ENCODE results near the gene CAMTA1. TPM values are rescaled to one million over a fixed set of nuclear protein-coding genes. Genes with fewer than 3 reads are reported as not detected.

CAMTA1 gene
- total and polyA plus RNA-seq, 9 of the 15 experiments (the other 6 are each of a cell fraction or from before 2014, with no cell fraction given), result 43.9 to 161 (median 65.9) TPM

GRCh38 chr1:6886523-6886922, 101.3 kb downstream of the CAMTA1 start:
- no peaks in the 10 kb centered on the region for H3K9me1 ChIP-seq (ENCODE audit: control insufficient read depth, insufficient read depth, low read length)
- H3K4me3 ChIP-seq, result no peak overlapping the region
- TF ChIP-seq STAT5A (IDR thresholded peaks at IDR 0.05; ENCODE audit: borderline replicate concordance, low read length) (no peak), STAT5B (CRISPR knock-in tag; IDR thresholded peaks at IDR 0.05) (no peak), KLF13 (tag; IDR thresholded peaks at IDR 0.05; ENCODE audit: borderline replicate concordance, low read depth) (no peak), ZNF507 (tag; conservative IDR thresholded peaks at IDR 0.05) (no peak)
- FAIRE-seq (no peak), DNase-seq (ENCODE audit: extremely low read depth in 1 of 4, low spot score in 3 of 4) (no peak), ATAC-seq (no peak)
- no peak overlapping the region for H3K4me2 ChIP-seq (ENCODE audit: insufficient read depth, low read length)
- BruUV-seq (replicated peaks), result no TSS peak
- ChIA-PET POLR2A (interaction anchor here (0.7 to 1.2 kb wide), 3 partner anchors 9 to 16 kb away, joined by 3 to 4 read pairs (median 4); no protein-coding TSS in a partner anchor), CTCF (ENCODE audit: low intra/inter-chr PET ratio) (no interaction called here)
- no peaks in the 10 kb centered on the region for H4K20me1 ChIP-seq (replicated peaks; ENCODE audit: control insufficient read depth, insufficient read depth, low read length)
- in situ Hi-C loops (cut with MboI), result no loop called here
- H3K4me1 ChIP-seq (replicated peaks in 1 of 2; ENCODE audit: control insufficient read depth in 2 of 2, insufficient read depth in 2 of 2, low read length in 2 of 2), result no peaks in the 10 kb centered on the region
- no peak overlapping the region for H3K27ac ChIP-seq (ENCODE audit: extremely low read depth, low read depth, low read length)
- 56% methylated on average over 2 of the region's 2 CpGs for WGBS (ENCODE audit: insufficient coverage, low coverage, missing lambda C conversion rate)
- H3K9ac ChIP-seq (ENCODE audit: insufficient read depth in 1 of 2, low read depth in 2 of 2, low read length in 2 of 2), result no peak overlapping the region
- intact Hi-C loops (cut with micrococcal nuclease), result no loop called here
- H3K9me3 ChIP-seq (replicated peaks; ENCODE audit: control insufficient read depth, insufficient read depth, low read depth, low read length), result no peaks in the 10 kb centered on the region
- H3K36me3 ChIP-seq (ENCODE audit: control insufficient read depth, insufficient read depth, low read length), result no peaks in the 10 kb centered on the region
- no peaks in the 10 kb centered on the region for H3K79me2 ChIP-seq (ENCODE audit: control insufficient read depth, insufficient read depth, low read length)
- H3K27me3 ChIP-seq (ENCODE audit: control insufficient read depth in 2 of 2, insufficient read depth in 2 of 2, low read length in 2 of 2), result no peaks in the 10 kb centered on the region
- H2AFZ ChIP-seq (ENCODE audit: low read depth, low read length), result no peak overlapping the region

- Histone ChIP-seq H3K79me2 (ENCODE audit: control insufficient read depth, insufficient read depth, low read length) (no peaks in the 10 kb centered on the region), H3K4me3 (no peak overlapping the region), H3K36me3 (ENCODE audit: control insufficient read depth, insufficient read depth, low read length) (no peaks in the 10 kb centered on the region), H4K20me1 (replicated peaks; ENCODE audit: control insufficient read depth, insufficient read depth, low read length) (no peaks in the 10 kb centered on the region; the same call in 1 of the 2 replicates), H3K4me1 (replicated peaks in 1 of 2; ENCODE audit: control insufficient read depth in 2 of 2, insufficient read depth in 2 of 2, low read length in 2 of 2) (no peaks in the 10 kb centered on the region), H3K9me1 (ENCODE audit: control insufficient read depth, insufficient read depth, low read length) (no peaks in the 10 kb centered on the region), H3K9me3 (replicated peaks; ENCODE audit: control insufficient read depth, insufficient read depth, low read depth, low read length) (no peaks in the 10 kb centered on the region), H2AFZ (ENCODE audit: low read depth, low read length) (no peak overlapping the region), H3K4me2 (ENCODE audit: insufficient read depth, low read length) (no peak overlapping the region), H3K27me3 (ENCODE audit: control insufficient read depth in 2 of 2, insufficient read depth in 2 of 2, low read length in 2 of 2) (no peaks in the 10 kb centered on the region; a peak in 1 of 5 replicates), H3K9ac (ENCODE audit: insufficient read depth in 1 of 2, low read depth in 2 of 2, low read length in 2 of 2) (no peak overlapping the region), H3K27ac (ENCODE audit: extremely low read depth, low read depth, low read length) (no peak overlapping the region)
- in situ Hi-C loops (cut with MboI) (no loop called here), intact Hi-C loops (cut with micrococcal nuclease) (loop anchor here (2.0 kb wide), 1 partner anchor 93 kb away; no protein-coding TSS in a partner anchor)
- FAIRE-seq (no peak), ATAC-seq (no peak), DNase-seq (ENCODE audit: extremely low read depth in 1 of 4, low spot score in 3 of 4) (no peak)
- ChIA-PET POLR2A (interaction anchor here (0.6 to 1.0 kb wide), 2 partner anchors 10 to 96 kb away, joined by 3 read pairs; no protein-coding TSS in a partner anchor), CTCF (ENCODE audit: low intra/inter-chr PET ratio) (interaction anchor here (2.6 to 3.0 kb wide), 2 partner anchors 94 to 161 kb away, joined by 12 to 16 read pairs; no protein-coding TSS in a partner anchor)
- BruUV-seq (replicated peaks), result no TSS peak
- 29% methylated on average over 3 of the region's 3 CpGs for WGBS (ENCODE audit: insufficient coverage, low coverage, missing lambda C conversion rate)
- no peak for TF ChIP-seq ZNF212 (CRISPR knock-in tag; IDR thresholded peaks at IDR 0.05)
- TF ChIP-seq E2F5 (CRISPR knock-in tag; IDR thresholded peaks at IDR 0.05), result no peak
- TF ChIP-seq NFIX (CRISPR knock-in tag; IDR thresholded peaks at IDR 0.05; ENCODE audit: low read depth), result no peak
- TF ChIP-seq SMARCA5 (IDR thresholded peaks at IDR 0.05), result no peak
- no peak for TF ChIP-seq PTRF (tag; IDR thresholded peaks at IDR 0.05)
- TF ChIP-seq ZBTB1 (CRISPR knock-in tag; IDR thresholded peaks at IDR 0.05; ENCODE audit: borderline replicate concordance, low read depth), result no peak
- TF ChIP-seq BCL6 (CRISPR knock-in tag; IDR thresholded peaks at IDR 0.05), result no peak
- TF ChIP-seq TCF7 (IDR thresholded peaks at IDR 0.05; ENCODE audit: borderline replicate concordance), result no peak
- TF ChIP-seq ZKSCAN1 (IDR thresholded peaks at IDR 0.05; ENCODE audit: low read depth, low read length), result no peak
- TF ChIP-seq, protein P1, sequence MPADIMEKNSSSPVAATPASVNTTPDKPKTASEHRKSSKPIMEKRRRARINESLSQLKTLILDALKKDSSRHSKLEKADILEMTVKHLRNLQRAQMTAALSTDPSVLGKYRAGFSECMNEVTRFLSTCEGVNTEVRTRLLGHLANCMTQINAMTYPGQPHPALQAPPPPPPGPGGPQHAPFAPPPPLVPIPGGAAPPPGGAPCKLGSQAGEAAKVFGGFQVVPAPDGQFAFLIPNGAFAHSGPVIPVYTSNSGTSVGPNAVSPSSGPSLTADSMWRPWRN (IDR thresholded peaks at IDR 0.05; ENCODE audit: low read depth), result no peak
- no peak for TF ChIP-seq ATF1 (CRISPR knock-in tag; IDR thresholded peaks at IDR 0.05)
- no peak for TF ChIP-seq ATF1 (tag; IDR thresholded peaks at IDR 0.05)
- no peak for TF ChIP-seq FOXM1 (IDR thresholded peaks at IDR 0.05; ENCODE audit: low read depth)
- TF ChIP-seq FOXM1 (CRISPR knock-in tag; IDR thresholded peaks at IDR 0.05; ENCODE audit: low read depth), result no peak
These were observed 103.0 kb downstream of the CAMTA1 start for GRCh38 chr1:6888268-6888667.
